Measurements from ENCODE around the gene NPC1L1. TPM values are rescaled to one million over a fixed set of nuclear protein-coding genes. Genes with fewer than 3 reads are reported as not detected.

Gene NPC1L1
- total RNA-seq, 1 experiment from 2014 or later, result 0.15 TPM

- H3K9me3 Mint-ChIP-seq, result no peaks in the 10 kb centered on the region
- H3K27me3 Mint-ChIP-seq (ENCODE audit: low read depth), result no peaks in the 10 kb centered on the region
- no peaks in the 10 kb centered on the region for H3K4me1 Mint-ChIP-seq
- DNase-seq (ENCODE audit: low spot score) (no peak), ATAC-seq (no peak)
- TF ChIP-seq, protein P1, sequence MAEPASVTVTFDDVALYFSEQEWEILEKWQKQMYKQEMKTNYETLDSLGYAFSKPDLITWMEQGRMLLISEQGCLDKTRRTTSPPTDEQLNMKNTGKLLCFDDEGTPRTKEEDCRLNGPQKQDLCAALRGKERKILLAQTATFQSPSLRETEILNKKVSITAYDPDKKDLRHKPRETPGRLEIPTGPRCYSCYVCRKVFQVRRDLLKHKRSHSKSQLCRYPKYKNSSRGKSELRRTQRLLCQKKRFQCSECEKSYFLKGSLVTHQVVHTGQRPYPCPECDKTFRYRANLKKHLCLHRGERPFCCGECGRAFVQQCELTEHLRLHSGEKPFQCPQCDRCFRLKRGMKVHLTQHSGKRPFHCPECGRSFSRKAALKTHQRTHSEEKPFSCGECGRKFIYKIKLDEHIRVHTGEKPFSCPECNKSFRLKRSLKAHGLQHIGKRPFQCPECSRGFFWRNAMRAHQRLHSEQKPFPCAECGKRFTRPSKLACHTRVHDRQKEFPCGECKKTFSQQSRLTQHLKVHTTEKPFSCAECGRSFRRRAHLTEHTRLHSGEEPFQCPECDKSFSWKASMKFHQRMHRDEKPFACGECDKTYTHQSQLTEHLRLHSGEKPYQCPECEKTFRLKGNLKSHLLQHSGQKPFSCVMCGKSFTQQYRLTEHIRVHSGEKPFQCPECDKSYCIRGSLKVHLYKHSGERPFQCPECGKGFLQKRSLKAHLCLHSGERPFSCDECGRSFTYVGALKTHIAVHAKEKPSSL (CRISPR knock-in tag; conservative IDR thresholded peaks at IDR 0.05), result no peak
- TF ChIP-seq ATF1 (CRISPR knock-in tag; IDR thresholded peaks at IDR 0.05) (no peak), JAZF1 (CRISPR knock-in tag; IDR thresholded peaks at IDR 0.05) (no peak), PRDM15 (CRISPR knock-in tag; IDR thresholded peaks at IDR 0.05) (no peak)
- no peak overlapping the region for H3K27ac Mint-ChIP-seq
- ChIA-PET CTCF (interaction anchor here (0.9 to 2.1 kb wide), 3 partner anchors 27 to 213 kb away, joined by 3 to 6 read pairs (median 4); no protein-coding TSS in a partner anchor), POLR2A (no interaction called here)
- H3K36me3 Mint-ChIP-seq, result peaks cover 14% of the 10 kb centered on the region
- no peak overlapping the region for H3K4me3 Mint-ChIP-seq
Observed at GRCh38 chr7:44561481-44561880, 20.4 kb upstream of the NPC1L1 start.

DNA sequence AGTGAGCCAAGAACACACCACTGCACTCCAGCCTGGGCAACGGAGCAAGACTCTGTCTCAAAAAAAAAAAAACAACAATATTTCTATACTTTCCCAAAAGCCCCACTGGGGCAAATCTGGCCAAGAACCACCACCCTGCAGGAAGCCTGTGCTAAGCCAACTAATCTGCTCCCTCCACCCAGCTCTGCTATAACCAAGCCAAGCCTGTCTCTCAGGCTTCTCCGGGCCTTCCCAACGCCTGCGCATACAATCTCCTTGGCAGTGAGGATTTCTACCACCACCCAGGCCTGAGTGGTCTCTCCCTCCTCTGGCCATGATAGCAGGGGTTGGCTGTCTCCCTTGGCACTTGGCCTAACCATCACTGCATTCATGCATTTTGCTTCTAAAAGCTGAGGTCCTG lies 18.4 kb upstream of the NPC1L1 start:
- ChIA-PET CTCF (interaction anchor here (0.5 to 0.7 kb wide), 2 partner anchors 130 to 338 kb away, joined by 3 read pairs; no protein-coding TSS in a partner anchor), POLR2A (no interaction called here)
- Mint-ChIP-seq H3K4me1 (no peaks in the 10 kb centered on the region), H3K9me3 (no peaks in the 10 kb centered on the region), H3K36me3 (peaks cover 2% of the 10 kb centered on the region; the same call in 1 of the 2 replicates), H3K27me3 (ENCODE audit: low read depth) (no peaks in the 10 kb centered on the region), H3K4me3 (no peak overlapping the region), H3K27ac (no peak overlapping the region)
- TF ChIP-seq MYBL2 (CRISPR knock-in tag; IDR thresholded peaks at IDR 0.05) (no peak), ZNF219 (CRISPR knock-in tag; IDR thresholded peaks at IDR 0.05; ENCODE audit: borderline replicate concordance) (no peak), SOX15 (CRISPR knock-in tag; IDR thresholded peaks at IDR 0.05) (no peak), FOXK1 (CRISPR knock-in tag; IDR thresholded peaks at IDR 0.05) (no peak), ZNF281 (CRISPR knock-in tag; IDR thresholded peaks at IDR 0.05) (no peak), HMGXB4 (CRISPR knock-in tag; IDR thresholded peaks at IDR 0.05) (no peak), ZMAT4 (CRISPR knock-in tag; IDR thresholded peaks at IDR 0.05) (no peak), NR1H2 (CRISPR knock-in tag; IDR thresholded peaks at IDR 0.05) (no peak), ZNF671 (CRISPR knock-in tag; IDR thresholded peaks at IDR 0.05) (no peak), ZNF232 (CRISPR knock-in tag; IDR thresholded peaks at IDR 0.05) (no peak), IRF2 (CRISPR knock-in tag; IDR thresholded peaks at IDR 0.05; ENCODE audit: borderline replicate concordance, low read depth) (no peak), ARID4B (CRISPR knock-in tag; IDR thresholded peaks at IDR 0.05; ENCODE audit: borderline replicate concordance) (no peak), ESRRA (CRISPR knock-in tag; IDR thresholded peaks at IDR 0.05; ENCODE audit: borderline replicate concordance) (no peak)
- TF ChIP-seq, protein P2, sequence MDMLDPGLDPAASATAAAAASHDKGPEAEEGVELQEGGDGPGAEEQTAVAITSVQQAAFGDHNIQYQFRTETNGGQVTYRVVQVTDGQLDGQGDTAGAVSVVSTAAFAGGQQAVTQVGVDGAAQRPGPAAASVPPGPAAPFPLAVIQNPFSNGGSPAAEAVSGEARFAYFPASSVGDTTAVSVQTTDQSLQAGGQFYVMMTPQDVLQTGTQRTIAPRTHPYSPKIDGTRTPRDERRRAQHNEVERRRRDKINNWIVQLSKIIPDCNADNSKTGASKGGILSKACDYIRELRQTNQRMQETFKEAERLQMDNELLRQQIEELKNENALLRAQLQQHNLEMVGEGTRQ (CRISPR knock-in tag; IDR thresholded peaks at IDR 0.05), result no peak
- no peak for DNase-seq (ENCODE audit: low spot score)
- ATAC-seq, result no peak
